22Rv1 (cell line): ENCODE results near the gene ACTBL2.

Experiments used
- ZFX ChIP-seq: fragments of 450-650 bp; IDR thresholded peaks from 2 replicates; pipeline ENCODE4 v1.6.1; 2017; ENCODE audit warnings: antibody characterized with exemption, borderline replicate concordance
- TF ChIP-seq, protein P1 (sequence below): fragments of 450-650 bp; IDR thresholded peaks from 2 replicates; pipeline ENCODE4 v1.5.1; 2017; ENCODE audit warnings: mild to moderate bottlenecking

GRCh38 chr5:57445006-57445704, 37.5 kb downstream of the ACTBL2 start:
- TF ChIP-seq, protein P1, sequence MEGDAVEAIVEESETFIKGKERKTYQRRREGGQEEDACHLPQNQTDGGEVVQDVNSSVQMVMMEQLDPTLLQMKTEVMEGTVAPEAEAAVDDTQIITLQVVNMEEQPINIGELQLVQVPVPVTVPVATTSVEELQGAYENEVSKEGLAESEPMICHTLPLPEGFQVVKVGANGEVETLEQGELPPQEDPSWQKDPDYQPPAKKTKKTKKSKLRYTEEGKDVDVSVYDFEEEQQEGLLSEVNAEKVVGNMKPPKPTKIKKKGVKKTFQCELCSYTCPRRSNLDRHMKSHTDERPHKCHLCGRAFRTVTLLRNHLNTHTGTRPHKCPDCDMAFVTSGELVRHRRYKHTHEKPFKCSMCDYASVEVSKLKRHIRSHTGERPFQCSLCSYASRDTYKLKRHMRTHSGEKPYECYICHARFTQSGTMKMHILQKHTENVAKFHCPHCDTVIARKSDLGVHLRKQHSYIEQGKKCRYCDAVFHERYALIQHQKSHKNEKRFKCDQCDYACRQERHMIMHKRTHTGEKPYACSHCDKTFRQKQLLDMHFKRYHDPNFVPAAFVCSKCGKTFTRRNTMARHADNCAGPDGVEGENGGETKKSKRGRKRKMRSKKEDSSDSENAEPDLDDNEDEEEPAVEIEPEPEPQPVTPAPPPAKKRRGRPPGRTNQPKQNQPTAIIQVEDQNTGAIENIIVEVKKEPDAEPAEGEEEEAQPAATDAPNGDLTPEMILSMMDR, result no peak
- no peak for TF ChIP-seq ZFX
